Measurements from ENCODE around the gene GRIN2C.

The GRIN2C gene

DNA sequence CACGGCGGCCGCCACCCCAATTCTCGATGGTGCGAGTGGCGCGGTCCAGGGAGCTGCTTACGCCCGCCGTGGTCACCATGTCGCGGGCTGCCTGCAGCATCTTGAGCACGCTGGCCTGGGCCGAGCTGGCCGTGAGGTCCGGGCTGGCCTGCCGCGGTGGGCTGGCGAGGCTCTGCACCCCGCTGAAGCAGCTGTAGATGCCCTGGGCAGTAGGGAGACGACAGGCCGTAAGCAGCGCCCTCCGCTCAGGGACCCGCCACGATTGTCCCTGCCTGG lies 16.4 kb downstream of the GRIN2C start:
- Histone ChIP-seq H3K9ac (ENCODE audit: low read length) (no peak overlapping the region), H3K79me2 (ENCODE audit: insufficient read depth, low read length) (no peaks in the 10 kb centered on the region), H3K9me3 (ENCODE audit: low read length) (no peaks in the 10 kb centered on the region), H3K27me3 (ENCODE audit: insufficient read depth, low read length) (no peaks in the 10 kb centered on the region), H3K27ac (ENCODE audit: low read depth, low read length, poor library complexity, severe bottlenecking) (no peak overlapping the region), H4K20me1 (ENCODE audit: insufficient read depth, low read length) (no peaks in the 10 kb centered on the region), H3K4me3 (ENCODE audit: low read depth, low read length, poor library complexity, severe bottlenecking) (no peak overlapping the region), H3K4me1 (ENCODE audit: insufficient read depth, low read length, severe bottlenecking) (peaks cover 9% of the 10 kb centered on the region), H2AFZ (ENCODE audit: low read length) (no peak overlapping the region), H3K36me3 (ENCODE audit: insufficient read depth, low read length) (no peaks in the 10 kb centered on the region; the same call in 1 of the 2 replicates), H3K9me2 (ENCODE audit: low read depth, low read length) (no peaks in the 10 kb centered on the region), H3K4me2 (ENCODE audit: low read length) (no peak overlapping the region), H3F3A (ENCODE audit: insufficient read depth, low read length) (no peaks in the 10 kb centered on the region)
- TF ChIP-seq CTCF (IDR thresholded peaks at IDR 0.05; ENCODE audit: low read length) (no peak), EZH2 (IDR thresholded peaks at IDR 0.05; ENCODE audit: borderline replicate concordance, low read length) (no peak)

DNA sequence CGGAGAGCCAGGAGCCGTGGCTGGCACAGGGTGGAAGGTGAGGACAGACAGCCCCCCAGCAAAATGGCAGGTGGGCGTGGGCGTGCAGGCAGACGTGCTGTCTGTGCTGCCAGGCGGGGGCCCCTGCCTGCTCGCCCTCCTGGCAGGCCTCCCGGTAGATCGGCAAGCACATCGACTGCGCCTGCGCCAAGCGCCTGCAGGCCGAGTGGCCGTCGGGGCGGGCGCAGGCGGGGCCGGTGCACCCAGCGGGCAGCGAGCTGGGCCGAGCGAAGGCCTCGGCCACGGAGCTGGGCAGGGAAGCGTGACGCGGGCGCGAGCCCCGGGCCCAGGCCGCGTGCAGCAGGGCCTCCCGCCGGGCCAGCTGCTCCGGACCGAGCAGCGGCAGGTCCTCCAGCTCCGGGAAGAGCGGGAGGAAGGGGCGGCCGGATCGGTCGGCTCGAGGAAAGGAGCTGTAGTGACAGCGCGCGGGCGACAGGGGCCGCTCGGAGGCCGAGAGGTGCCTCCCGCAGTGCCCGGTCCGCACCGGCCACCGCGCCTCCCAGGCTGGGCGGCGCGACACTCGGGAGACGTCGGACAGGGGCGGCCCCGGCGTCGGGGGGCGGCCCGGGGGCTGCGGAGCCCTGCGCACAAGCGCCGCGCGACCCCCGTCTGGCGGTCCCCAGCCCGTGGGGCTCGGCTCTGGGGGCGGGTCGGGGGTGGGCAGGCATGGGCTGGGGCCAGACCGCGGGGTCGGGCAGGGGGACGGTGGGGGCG lies 16.9 kb downstream of the GRIN2C start:
- no peaks in the 10 kb centered on the region; the same call in 1 of the 2 replicates for H3K36me3 ChIP-seq (ENCODE audit: insufficient read depth, low read length)
- H3K79me2 ChIP-seq (ENCODE audit: insufficient read depth, low read length): no peaks in the 10 kb centered on the region
- no peak overlapping the region for H3K4me3 ChIP-seq (ENCODE audit: low read depth, low read length, poor library complexity, severe bottlenecking)
- H3K9me2 ChIP-seq (ENCODE audit: low read depth, low read length): no peaks in the 10 kb centered on the region
- H4K20me1 ChIP-seq (ENCODE audit: insufficient read depth, low read length): no peaks in the 10 kb centered on the region
- H3K4me2 ChIP-seq (ENCODE audit: low read length): no peak overlapping the region
- H3F3A ChIP-seq (ENCODE audit: insufficient read depth, low read length): no peaks in the 10 kb centered on the region
- no peak overlapping the region for H3K27ac ChIP-seq (ENCODE audit: low read depth, low read length, poor library complexity, severe bottlenecking)
- no peak overlapping the region for H3K9ac ChIP-seq (ENCODE audit: low read length)
- H3K27me3 ChIP-seq (ENCODE audit: insufficient read depth, low read length): no peaks in the 10 kb centered on the region
- H3K4me1 ChIP-seq (ENCODE audit: insufficient read depth, low read length, severe bottlenecking): peaks cover 9% of the 10 kb centered on the region
- H2AFZ ChIP-seq (ENCODE audit: low read length): no peak overlapping the region
- TF ChIP-seq EZH2 (IDR thresholded peaks at IDR 0.05; ENCODE audit: borderline replicate concordance, low read length): no peak
- H3K9me3 ChIP-seq (ENCODE audit: low read length): no peaks in the 10 kb centered on the region

GRCh38 chr17:74842146-74842598 lies 17.5 kb downstream of the GRIN2C start:
- no peaks in the 10 kb centered on the region for H3K9me2 ChIP-seq (ENCODE audit: low read depth, low read length)
- no peak overlapping the region for H2AFZ ChIP-seq (ENCODE audit: low read length)
- H3K36me3 ChIP-seq (ENCODE audit: insufficient read depth, low read length): no peaks in the 10 kb centered on the region; the same call in 1 of the 2 replicates
- TF ChIP-seq CTCF (IDR thresholded peaks at IDR 0.05; ENCODE audit: low read length): no peak
- no peak for TF ChIP-seq EZH2 (IDR thresholded peaks at IDR 0.05; ENCODE audit: borderline replicate concordance, low read length)
- no peaks in the 10 kb centered on the region for H3F3A ChIP-seq (ENCODE audit: insufficient read depth, low read length)
- no peaks in the 10 kb centered on the region for H3K27me3 ChIP-seq (ENCODE audit: insufficient read depth, low read length)
- H3K4me2 ChIP-seq (ENCODE audit: low read length): no peak overlapping the region
- no peak overlapping the region for H3K9ac ChIP-seq (ENCODE audit: low read length)
- H3K9me3 ChIP-seq (ENCODE audit: low read length): no peaks in the 10 kb centered on the region
- H3K79me2 ChIP-seq (ENCODE audit: insufficient read depth, low read length): no peaks in the 10 kb centered on the region
- H3K27ac ChIP-seq (ENCODE audit: low read depth, low read length, poor library complexity, severe bottlenecking): no peak overlapping the region
- H3K4me1 ChIP-seq (ENCODE audit: insufficient read depth, low read length, severe bottlenecking): peaks cover 9% of the 10 kb centered on the region
- H3K4me3 ChIP-seq (ENCODE audit: low read depth, low read length, poor library complexity, severe bottlenecking): no peak overlapping the region
- no peaks in the 10 kb centered on the region for H4K20me1 ChIP-seq (ENCODE audit: insufficient read depth, low read length)

Measured in OCI-LY1 (cell line).